GM18499 (cell line): Measurements from ENCODE around the gene RTL10.

Experiments
- ATAC-seq: cut with Tn5 transposase; IDR thresholded peaks from one replicate; pipeline ENCODE4 v1.9.1; 2021; ENCODE audit warnings: moderate number of reproducible peaks; ENCODE audit not compliant: insufficient read depth, unreplicated experiment

RTL10 gene

GRCh38 chr22:19877626-19878339 lies 23.1 kb upstream of the RTL10 start:
- ATAC-seq: no peak

DNA sequence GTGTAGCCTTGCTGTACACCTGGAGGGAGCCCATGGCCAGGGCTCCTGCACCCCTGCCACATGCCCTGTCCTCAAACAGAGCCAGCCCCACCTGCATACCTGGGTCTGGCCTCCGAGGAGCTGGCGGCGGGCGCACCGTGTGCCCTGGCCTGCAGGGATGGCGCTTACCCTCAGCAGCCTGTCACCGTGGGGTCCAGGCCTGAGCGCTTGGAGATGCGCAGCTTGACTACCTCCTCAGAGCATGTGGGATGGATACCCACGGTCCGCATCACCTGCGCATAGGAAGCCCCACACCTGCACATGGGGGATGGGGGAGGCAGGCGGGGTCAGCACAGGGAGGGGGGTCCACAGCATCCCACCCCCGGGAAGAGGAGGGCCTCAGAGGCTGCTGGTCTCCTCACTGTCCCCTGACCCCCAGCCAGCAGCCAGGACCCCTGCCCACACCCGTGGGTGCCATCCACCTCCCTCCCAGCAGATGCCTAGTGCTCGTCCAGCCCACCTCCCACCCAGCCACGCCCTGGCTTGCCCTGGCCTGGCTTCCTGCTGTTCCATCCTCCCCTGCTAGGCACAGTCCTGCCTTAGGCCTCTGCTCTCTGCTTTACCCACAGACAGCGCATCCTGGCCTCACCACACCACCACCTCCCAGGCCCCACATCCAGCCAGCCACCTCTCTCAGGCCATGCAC lies 22.4 kb upstream of the RTL10 start:
- no peak for ATAC-seq

DNA sequence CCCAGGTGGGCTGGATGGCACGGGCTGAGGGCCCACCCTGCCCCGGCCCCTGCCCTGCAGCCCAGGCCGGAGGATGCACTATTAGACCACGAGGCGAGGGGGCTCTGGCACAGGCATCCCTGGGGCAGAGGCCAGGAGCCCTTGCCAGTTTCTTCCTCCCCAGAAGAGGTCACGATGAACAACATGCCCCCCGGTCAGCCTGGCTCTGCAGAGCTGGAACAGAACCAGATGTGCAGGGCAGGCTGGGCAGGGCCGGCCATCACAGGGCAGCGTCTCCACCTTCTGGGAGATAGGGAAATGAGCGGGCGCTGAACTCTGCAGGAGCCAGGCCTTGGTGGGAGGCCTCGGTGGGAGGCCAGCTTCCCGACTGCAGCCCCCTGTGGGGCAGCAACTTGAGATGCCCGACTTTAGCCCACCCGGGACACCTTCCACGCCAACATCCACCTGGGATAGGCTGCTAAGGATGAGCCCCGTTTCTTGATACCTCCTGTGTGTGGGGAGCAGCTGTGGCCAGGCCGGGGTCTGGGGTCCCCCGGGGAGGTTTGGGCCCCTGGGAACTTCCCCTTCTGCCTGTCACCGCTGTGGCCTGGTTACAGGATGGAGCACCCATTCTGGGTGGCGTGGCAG lies 21.8 kb upstream of the RTL10 start:
- no peak for ATAC-seq

GRCh38 chr22:19875531-19876313 lies 21.0 kb upstream of the RTL10 start:
- ATAC-seq: no peak

DNA sequence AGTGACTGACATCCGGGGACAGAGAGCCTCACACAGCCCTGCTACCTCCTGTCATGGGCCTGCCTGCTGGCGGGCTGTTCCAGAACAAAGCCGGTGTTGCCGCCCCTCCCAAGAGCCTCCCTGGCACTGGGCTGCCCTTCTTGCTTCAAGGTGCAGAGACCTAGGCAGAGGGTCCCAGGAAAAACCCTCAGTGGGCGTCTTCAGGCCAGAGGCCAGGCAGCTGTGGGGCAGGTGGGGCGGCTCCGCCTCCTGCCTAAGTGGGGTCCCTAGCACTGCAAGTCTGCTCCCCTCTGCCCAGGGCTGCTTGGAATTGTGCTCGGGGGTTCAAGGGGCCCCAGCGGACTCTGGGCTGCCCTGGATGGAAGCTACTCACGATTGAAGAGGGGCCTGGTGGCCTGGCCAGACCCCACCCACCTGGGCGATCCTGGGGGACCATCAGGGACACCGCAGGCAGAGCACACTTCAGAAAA lies 20.4 kb upstream of the RTL10 start:
- ATAC-seq: no peak

DNA sequence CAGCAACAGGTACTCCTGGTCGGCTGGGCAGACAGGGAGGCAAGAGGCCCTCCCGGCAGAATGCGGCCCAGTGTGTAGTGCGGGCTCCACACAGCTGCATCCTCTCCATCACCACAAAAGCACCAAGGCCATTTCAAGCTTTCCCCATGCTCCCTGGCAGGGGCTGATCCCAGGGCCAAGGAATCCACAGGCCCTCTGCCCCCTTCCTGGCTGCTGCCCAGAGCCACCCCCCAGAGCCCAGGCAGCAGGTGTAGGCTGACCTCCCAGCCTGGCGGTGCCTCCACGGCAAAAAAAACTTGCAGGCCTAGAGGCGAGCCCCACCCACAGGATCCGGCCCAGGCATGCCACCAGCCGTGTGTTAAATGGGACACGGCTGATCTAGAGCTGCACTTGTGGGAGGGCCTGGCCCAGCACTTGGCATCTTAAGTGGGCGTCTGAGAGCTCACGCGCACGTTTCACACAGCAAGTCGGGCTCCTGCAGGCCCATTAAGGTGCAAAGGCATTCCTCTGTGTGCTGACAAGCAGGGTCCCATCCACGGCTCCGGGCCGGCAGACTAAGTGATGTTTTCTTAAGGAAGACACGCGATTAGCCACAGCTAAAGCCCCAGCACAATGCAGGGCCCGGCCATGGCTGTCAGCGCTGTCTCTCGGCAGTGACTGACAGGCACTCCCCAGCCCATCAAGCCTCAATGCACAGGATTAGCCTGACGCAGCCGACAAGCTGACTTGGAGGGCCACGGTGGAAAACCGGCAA lies 19.8 kb upstream of the RTL10 start:
- no peak for ATAC-seq

GRCh38 chr22:19873960-19874306 lies 19.3 kb upstream of the RTL10 start:
- no peak for ATAC-seq

DNA sequence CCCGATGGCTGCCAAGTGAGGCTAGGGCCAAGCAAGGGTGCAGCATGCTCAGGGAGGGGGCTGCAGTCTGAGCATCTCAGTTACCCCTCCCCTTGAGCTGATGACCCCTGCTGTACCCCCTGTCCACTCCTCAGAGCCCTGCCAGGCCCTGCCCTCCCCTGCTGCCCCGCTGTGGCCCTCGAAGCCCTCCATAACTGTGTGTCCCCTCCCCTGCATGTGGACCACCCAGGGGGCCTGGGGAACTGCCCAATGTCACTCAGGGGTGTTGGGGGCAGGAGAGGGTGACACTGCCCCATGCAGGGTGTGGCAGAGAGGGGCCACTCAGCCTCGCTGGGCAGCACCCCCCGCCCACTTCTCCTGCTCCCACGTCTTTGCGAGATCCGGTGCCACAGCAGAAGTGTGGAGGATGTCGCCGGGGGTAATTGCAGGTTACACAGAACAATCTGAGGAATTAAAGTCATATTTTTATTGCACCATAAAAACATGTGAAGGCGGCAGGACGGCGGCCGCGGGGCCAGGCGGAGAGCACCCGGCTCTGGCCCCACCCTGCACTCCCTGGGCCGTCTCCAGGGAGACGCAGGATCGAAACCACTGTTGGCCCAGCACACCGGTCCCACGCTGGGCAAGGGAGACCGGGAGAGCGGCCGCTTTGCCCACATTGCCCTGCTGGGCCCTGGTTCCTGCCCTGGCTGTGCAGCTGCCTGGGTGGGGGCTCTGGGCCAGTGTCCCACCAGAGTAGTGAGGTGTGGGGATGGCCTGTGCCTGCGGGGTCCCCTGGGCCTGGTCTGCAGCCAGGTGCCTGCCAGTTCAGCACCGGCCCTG lies 18.7 kb upstream of the RTL10 start:
- no peak for ATAC-seq

GRCh38 chr22:19872779-19873137 lies 18.1 kb upstream of the RTL10 start:
- no peak for ATAC-seq

GRCh38 chr22:19871845-19872778 lies 17.4 kb upstream of the RTL10 start:
- ATAC-seq: no peak

DNA sequence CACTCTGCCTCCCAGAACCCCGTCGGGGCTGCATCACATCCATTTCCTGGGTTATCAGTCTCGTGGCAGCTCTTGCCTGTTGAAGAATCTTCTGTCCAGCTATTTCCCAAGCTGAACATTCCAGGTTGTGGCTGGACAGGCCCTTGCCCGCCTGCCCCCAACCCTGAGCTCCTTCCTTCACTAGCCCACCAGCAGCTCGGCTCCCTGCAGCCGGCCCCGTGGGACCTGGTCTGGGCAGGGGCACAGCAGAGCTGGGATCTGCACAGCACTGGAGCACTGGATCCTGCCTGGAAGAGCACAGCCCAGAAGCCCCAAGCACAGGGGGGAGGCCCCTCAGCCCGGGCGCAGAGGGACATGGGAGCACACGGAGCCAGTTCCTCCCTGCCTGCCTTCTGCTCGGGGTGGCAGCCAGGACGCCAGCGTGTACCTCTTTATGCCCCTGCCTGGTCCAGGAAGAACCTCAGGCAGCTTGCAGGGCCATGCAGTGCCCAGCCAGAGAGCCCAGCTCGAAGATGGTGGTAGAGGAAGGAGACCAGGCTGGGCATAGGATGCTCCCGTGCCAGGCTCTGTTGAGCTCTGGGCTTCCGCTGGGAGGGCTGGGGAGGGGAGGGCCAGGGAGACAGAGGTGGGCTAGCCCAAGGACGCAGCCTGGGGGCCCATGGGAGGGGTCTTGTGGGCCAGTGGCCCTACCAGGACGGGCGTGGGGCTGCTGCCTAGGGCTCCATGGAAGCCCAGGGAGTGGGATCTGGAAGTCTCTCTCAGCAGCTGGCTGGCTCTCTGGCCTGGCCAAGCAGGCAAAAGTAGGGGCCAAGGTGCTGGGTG lies 16.6 kb upstream of the RTL10 start:
- no peak for ATAC-seq

- ATAC-seq: no peak
Measured at GRCh38 chr22:19870153-19871022, 15.7 kb upstream of the RTL10 start.

GRCh38 chr22:19869497-19870152 lies 15.0 kb upstream of the RTL10 start:
- no peak for ATAC-seq

- ATAC-seq: no peak
Measured at GRCh38 chr22:19868773-19869471, 14.2 kb upstream of the RTL10 start.

DNA sequence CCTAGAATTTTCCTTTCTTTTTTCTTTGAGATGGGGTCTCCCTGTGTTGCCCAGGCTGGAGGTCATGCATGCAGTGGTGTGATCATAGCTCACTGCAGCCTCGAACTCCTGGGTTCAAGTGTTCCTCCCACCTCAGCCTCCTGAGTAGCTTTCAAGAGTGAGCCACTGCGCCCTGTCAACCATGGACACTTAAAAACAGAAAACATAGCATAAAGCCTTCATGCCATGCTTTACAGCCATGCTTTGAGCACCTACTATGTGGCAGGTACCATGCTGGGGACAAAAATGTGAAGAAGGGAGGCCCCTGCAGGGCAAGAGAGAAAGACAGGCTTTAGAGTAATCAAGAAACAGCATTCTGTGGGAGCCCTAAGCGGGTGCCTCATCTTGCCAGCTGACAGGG lies 13.7 kb upstream of the RTL10 start:
- no peak for ATAC-seq
